ENCODE data around the gene RGSL1. TPM values are rescaled to one million over a fixed set of nuclear protein-coding genes. Genes with fewer than 3 reads are reported as not detected.

RGSL1 gene
- total and polyA plus RNA-seq, 2 experiments from 2014 or later: not detected

GRCh38 chr1:182408435-182409075 is 41.4 kb upstream of the RGSL1 start:
- Histone ChIP-seq H3K27me3 (no peaks in the 10 kb centered on the region), H3K27ac (peak overlapping the region; percentile 80), H2AFZ (peak overlapping the region; percentile 7), H3K4me2 (peak overlapping the region; percentile 23), H3K79me2 (no peaks in the 10 kb centered on the region), H3K9me2 (replicated peaks; ENCODE audit: insufficient read depth) (no peaks in the 10 kb centered on the region), H3K9me3 (ENCODE audit: low read depth) (no peaks in the 10 kb centered on the region), H3K4me1 (ENCODE audit: insufficient read depth) (peaks cover 5% of the 10 kb centered on the region), H3K4me3 (no peak overlapping the region), H4K20me1 (ENCODE audit: insufficient read depth, poor library complexity, severe bottlenecking) (no peaks in the 10 kb centered on the region), H3K36me3 (replicated peaks; ENCODE audit: insufficient read depth, low read depth) (no peaks in the 10 kb centered on the region)
- WGBS (ENCODE audit: low lambda C conversion rate, missing lambda C conversion rate): 55% methylated on average over 3 of the region's 3 CpGs
- TF ChIP-seq EZH2phosphoT487 (IDR thresholded peaks at IDR 0.05; ENCODE audit: low read depth, severe bottlenecking, unreplicated experiment) (no peak), EZH2 (IDR thresholded peaks at IDR 0.05; ENCODE audit: borderline replicate concordance) (no peak)
- TF ChIP-seq, protein P1, sequence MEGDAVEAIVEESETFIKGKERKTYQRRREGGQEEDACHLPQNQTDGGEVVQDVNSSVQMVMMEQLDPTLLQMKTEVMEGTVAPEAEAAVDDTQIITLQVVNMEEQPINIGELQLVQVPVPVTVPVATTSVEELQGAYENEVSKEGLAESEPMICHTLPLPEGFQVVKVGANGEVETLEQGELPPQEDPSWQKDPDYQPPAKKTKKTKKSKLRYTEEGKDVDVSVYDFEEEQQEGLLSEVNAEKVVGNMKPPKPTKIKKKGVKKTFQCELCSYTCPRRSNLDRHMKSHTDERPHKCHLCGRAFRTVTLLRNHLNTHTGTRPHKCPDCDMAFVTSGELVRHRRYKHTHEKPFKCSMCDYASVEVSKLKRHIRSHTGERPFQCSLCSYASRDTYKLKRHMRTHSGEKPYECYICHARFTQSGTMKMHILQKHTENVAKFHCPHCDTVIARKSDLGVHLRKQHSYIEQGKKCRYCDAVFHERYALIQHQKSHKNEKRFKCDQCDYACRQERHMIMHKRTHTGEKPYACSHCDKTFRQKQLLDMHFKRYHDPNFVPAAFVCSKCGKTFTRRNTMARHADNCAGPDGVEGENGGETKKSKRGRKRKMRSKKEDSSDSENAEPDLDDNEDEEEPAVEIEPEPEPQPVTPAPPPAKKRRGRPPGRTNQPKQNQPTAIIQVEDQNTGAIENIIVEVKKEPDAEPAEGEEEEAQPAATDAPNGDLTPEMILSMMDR (IDR thresholded peaks at IDR 0.05; ENCODE audit: poor library complexity): no peak
- DNase-seq (ENCODE audit: low spot score): peak; percentile 60

DNA sequence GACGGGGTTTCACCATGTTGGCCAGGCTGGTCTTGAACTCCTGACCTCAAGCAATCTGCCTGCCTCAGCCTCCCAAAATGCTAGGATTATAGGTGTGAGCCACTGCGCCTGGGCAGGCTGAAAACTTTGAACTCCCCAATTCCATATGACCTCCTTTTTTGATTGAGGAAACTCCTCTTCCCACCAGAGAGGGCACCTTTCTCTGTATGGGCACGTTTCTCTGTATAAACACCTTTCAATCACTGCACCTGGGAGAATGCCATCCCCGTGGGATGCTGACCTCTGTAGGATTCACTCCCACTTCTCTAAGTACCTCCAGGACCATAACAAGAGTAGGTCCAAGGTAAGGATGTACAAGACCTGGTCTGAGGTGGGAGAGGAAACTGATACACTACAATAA is 39.8 kb upstream of the RGSL1 start:
- no peaks in the 10 kb centered on the region for H3K36me3 ChIP-seq (replicated peaks; ENCODE audit: insufficient read depth, low read depth)
- WGBS (ENCODE audit: low lambda C conversion rate, missing lambda C conversion rate): 76% methylated on average over 4 of the region's 4 CpGs
- peaks cover 5% of the 10 kb centered on the region for H3K4me1 ChIP-seq (ENCODE audit: insufficient read depth)
- no peaks in the 10 kb centered on the region for H3K9me3 ChIP-seq (ENCODE audit: low read depth)
- DNase-seq (ENCODE audit: low spot score): no peak
- H3K9me2 ChIP-seq (replicated peaks; ENCODE audit: insufficient read depth): no peaks in the 10 kb centered on the region
- no peak overlapping the region for H3K27ac ChIP-seq
- H4K20me1 ChIP-seq (ENCODE audit: insufficient read depth, poor library complexity, severe bottlenecking): no peaks in the 10 kb centered on the region
- H3K4me2 ChIP-seq: no peak overlapping the region
- no peaks in the 10 kb centered on the region for H3K79me2 ChIP-seq
- TF ChIP-seq, protein P1 (IDR thresholded peaks at IDR 0.05; ENCODE audit: poor library complexity): no peak
- TF ChIP-seq EZH2 (IDR thresholded peaks at IDR 0.05; ENCODE audit: borderline replicate concordance) (no peak), EZH2phosphoT487 (IDR thresholded peaks at IDR 0.05; ENCODE audit: low read depth, severe bottlenecking, unreplicated experiment) (no peak)
- no peaks in the 10 kb centered on the region for H3K27me3 ChIP-seq
- H3K4me3 ChIP-seq: no peak overlapping the region
- H2AFZ ChIP-seq: no peak overlapping the region

DNA sequence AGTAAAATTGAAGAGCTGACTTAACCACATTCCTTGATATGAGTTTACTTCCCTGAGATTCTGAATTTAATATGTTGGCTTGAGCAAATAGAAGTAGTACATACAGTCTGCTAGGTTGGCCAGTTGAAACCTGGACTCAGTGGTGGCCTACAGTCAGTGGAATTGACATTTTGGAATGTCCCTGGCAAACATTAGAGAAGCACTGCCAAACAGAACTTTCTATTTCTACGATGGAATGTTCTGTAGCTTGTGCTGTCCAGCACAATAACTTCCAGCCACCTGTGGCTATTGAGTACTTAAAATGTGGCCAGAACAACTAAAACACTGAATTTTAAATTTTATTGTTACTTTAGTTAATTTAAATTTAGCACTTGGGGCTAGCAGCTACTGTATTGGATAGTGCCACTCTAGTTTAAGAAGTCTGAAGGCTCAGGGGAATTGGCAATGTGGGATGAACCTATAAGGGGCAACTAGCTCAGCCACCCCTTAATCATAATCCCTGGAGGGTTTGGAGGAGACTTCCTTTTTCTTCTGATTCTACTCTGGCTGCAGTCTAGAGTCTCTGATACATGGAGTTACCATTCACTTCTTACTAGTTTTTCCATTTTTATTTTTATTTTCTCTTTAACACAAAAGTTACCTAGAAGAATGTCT is 39.2 kb upstream of the RGSL1 start:
- H3K27me3 ChIP-seq: no peaks in the 10 kb centered on the region
- H3K4me2 ChIP-seq: no peak overlapping the region
- no peak for TF ChIP-seq EZH2phosphoT487 (IDR thresholded peaks at IDR 0.05; ENCODE audit: low read depth, severe bottlenecking, unreplicated experiment)
- TF ChIP-seq, protein P1 (IDR thresholded peaks at IDR 0.05; ENCODE audit: poor library complexity): no peak
- no peak for TF ChIP-seq EZH2 (IDR thresholded peaks at IDR 0.05; ENCODE audit: borderline replicate concordance)
- peaks cover 5% of the 10 kb centered on the region for H3K4me1 ChIP-seq (ENCODE audit: insufficient read depth)
- H3K79me2 ChIP-seq: no peaks in the 10 kb centered on the region
- H3K36me3 ChIP-seq (replicated peaks; ENCODE audit: insufficient read depth, low read depth): no peaks in the 10 kb centered on the region
- no peak overlapping the region for H3K27ac ChIP-seq
- 86% methylated on average over 1 of the region's 1 CpG for WGBS (ENCODE audit: low lambda C conversion rate, missing lambda C conversion rate)
- no peaks in the 10 kb centered on the region for H4K20me1 ChIP-seq (ENCODE audit: insufficient read depth, poor library complexity, severe bottlenecking)
- H3K9me2 ChIP-seq (replicated peaks; ENCODE audit: insufficient read depth): no peaks in the 10 kb centered on the region
- no peak for DNase-seq (ENCODE audit: low spot score)
- H3K9me3 ChIP-seq (ENCODE audit: low read depth): no peaks in the 10 kb centered on the region
- no peak overlapping the region for H2AFZ ChIP-seq
- no peak overlapping the region for H3K4me3 ChIP-seq
